ENCODE results near the gene LIX1L.

GRCh38 chr1:145964328-145965118 is 6.7 kb upstream of the LIX1L start, which contains the start of the genes ANKRD34A and POLR3GL:
- TF ChIP-seq POLR2A (IDR thresholded peaks at IDR 0.05) (peak; percentile 91 to 97), CTCF (IDR thresholded peaks at IDR 0.05) (no peak), POLR2AphosphoS5 (IDR thresholded peaks at IDR 0.05; ENCODE audit: insufficient read depth in 1 of 2, low read depth in 1 of 2) (peak; percentile 99)

Data from vagina (tissue), 2 donors.